Peyer's patch (tissue), 4 donors: ENCODE data around the gene COX8A.

Experiments used
- CTCF ChIP-seq, 6 experiments: fragments of 450-650 bp in 4 of 6; fragments of 200-600 bp in 2 of 6; sonication (generic) in 1 of 6; IDR thresholded peaks; one replicate each; pipeline ENCODE4 v1.5.1; 2017 to 2019; ENCODE audit warnings: antibody characterized with exemption in 6 of 6, mild to moderate bottlenecking in 3 of 6, moderate library complexity in 1 of 6
- POLR2A ChIP-seq, 2 donors: fragments of 450-650 bp; IDR thresholded peaks; one replicate each; pipeline ENCODE4 v1.5.1; 2017; ENCODE audit warnings: antibody characterized with exemption in 2 of 2, mild to moderate bottlenecking in 2 of 2, moderate library complexity in 2 of 2

GRCh38 chr11:64001484-64002420 is 27.3 kb downstream of the COX8A start:
- TF ChIP-seq CTCF (IDR thresholded peaks at IDR 0.05) = no peak
- no peak for TF ChIP-seq POLR2A (IDR thresholded peaks at IDR 0.05)
